Cardiac muscle cell (in vitro differentiated cells and primary cell): ENCODE measurements around the gene OR10H1. TPM values are rescaled to one million over a fixed set of nuclear protein-coding genes. Genes with fewer than 3 reads are reported as not detected.
"Not testable (repeated sequence)": the region's sequence is repeated elsewhere in the genome, so short reads cannot be mapped to it uniquely, and the experiment has no call there.

Experiments used
- DNase-seq, 2 donors: peaks; one replicate each; pipeline versions ENCODE4 v3.0.0 to v3.0.0-alpha.2; 2010 to 2017; ENCODE audit warnings: low read depth in 1 of 2, low spot score in 1 of 2
- H3K27ac ChIP-seq: fragments of 200-600 bp; sonication (generic); 2 replicates; pipeline ENCODE4 v1.5.1; 2016
- H3K27me3 ChIP-seq: fragments of 200-600 bp; sonication (generic); 2 replicates; pipeline ENCODE4 v1.6.0; 2016; ENCODE audit warnings: control low read depth
- H3K36me3 ChIP-seq: fragments of 200-600 bp; sonication (generic); 2 replicates; pipeline ENCODE4 v1.5.1; 2016; ENCODE audit warnings: control low read depth
- H3K4me1 ChIP-seq: fragments of 200-600 bp; sonication (generic); 2 replicates; pipeline ENCODE4 v1.8.1; 2017; ENCODE audit warnings: low read depth, mild to moderate bottlenecking, mixed run types
- H3K4me3 ChIP-seq: fragments of 200-600 bp; sonication (generic); 2 replicates; pipeline ENCODE4 v1.5.1; 2016; ENCODE audit warnings: mild to moderate bottlenecking
- H3K9me3 ChIP-seq: fragments of 200-600 bp; sonication (generic); 2 replicates; pipeline ENCODE4 v1.5.1; 2017; ENCODE audit warnings: low read depth, mild to moderate bottlenecking, control low read depth
- CTCF ChIP-seq: IDR thresholded peaks from 2 replicates; pipeline ENCODE4 v1.5.1; 2012; ENCODE audit warnings: low read depth, mild to moderate bottlenecking, low read length
- polyA plus RNA-seq: library from polyadenylated mRNA; unstranded; fragments of >200 nt; fragmentation: Nextera tagmentation; extraction: Ambion mirVana; gene quantifications from 2 replicates; pipeline ENCODE4 v1.2.1, GENCODE V29; 2016
- total RNA-seq: library from RNA; depleted of rRNA; stranded (reverse); fragments of >200 nt; gene quantifications from 2 replicates; pipeline ENCODE4 v1.2.3, GENCODE V29; 2016

OR10H1 gene
- total and polyA plus RNA-seq, 2 experiments from 2014 or later, result not detected

GRCh38 chr19:15780610-15781418, 34.6 kb downstream of the OR10H1 start:
- H3K9me3 ChIP-seq, result no peaks in the 10 kb centered on the region
- H3K4me1 ChIP-seq, result no peaks in the 10 kb centered on the region
- H3K27me3 ChIP-seq, result no peaks in the 10 kb centered on the region
- H3K27ac ChIP-seq, result no peak overlapping the region
- no peaks in the 10 kb centered on the region for H3K36me3 ChIP-seq
- no peak overlapping the region for H3K4me3 ChIP-seq
- no peak for TF ChIP-seq CTCF
- no peak for DNase-seq

GRCh38 chr19:15779756-15780476, 35.5 kb downstream of the OR10H1 start:
- no peaks in the 10 kb centered on the region for H3K9me3 ChIP-seq

GRCh38 chr19:15776991-15777970, 38.2 kb downstream of the OR10H1 start:
- DNase-seq, result no peak
- Histone ChIP-seq H3K27ac (no peak overlapping the region), H3K9me3 (no peaks in the 10 kb centered on the region), H3K4me3 (no peak overlapping the region), H3K4me1 (no peaks in the 10 kb centered on the region), H3K27me3 (no peaks in the 10 kb centered on the region), H3K36me3 (no peaks in the 10 kb centered on the region)
- TF ChIP-seq CTCF, result no peak

More at GRCh38 chr19:15779756-15780476, 35.5 kb downstream of the OR10H1 start:
- Histone ChIP-seq H3K36me3 (no peaks in the 10 kb centered on the region), H3K27me3 (no peaks in the 10 kb centered on the region), H3K4me1 (no peaks in the 10 kb centered on the region), H3K27ac (no peak overlapping the region), H3K4me3 (no peak overlapping the region)
- TF ChIP-seq CTCF, result no peak
- peak in 1 of 2 donors; percentile 60 for DNase-seq

GRCh38 chr19:15776264-15776663, 39.2 kb downstream of the OR10H1 start:
- no peak for DNase-seq
- Histone ChIP-seq H3K4me3 (no peak overlapping the region), H3K36me3 (no peaks in the 10 kb centered on the region), H3K4me1 (no peaks in the 10 kb centered on the region), H3K27ac (no peak overlapping the region), H3K27me3 (no peaks in the 10 kb centered on the region), H3K9me3 (no peaks in the 10 kb centered on the region)
- no peak for TF ChIP-seq CTCF

GRCh38 chr19:15775249-15775648, 40.2 kb downstream of the OR10H1 start:
- no peaks in the 10 kb centered on the region for H3K27me3 ChIP-seq
- no peak overlapping the region for H3K27ac ChIP-seq
- TF ChIP-seq CTCF, result no peak
- H3K36me3 ChIP-seq, result no peaks in the 10 kb centered on the region
- no peak for DNase-seq
- H3K4me1 ChIP-seq, result no peaks in the 10 kb centered on the region
- H3K4me3 ChIP-seq, result no peak overlapping the region
- no peaks in the 10 kb centered on the region for H3K9me3 ChIP-seq

GRCh38 chr19:15774159-15774558, 41.3 kb downstream of the OR10H1 start:
- not testable (repeated sequence) for H3K27ac ChIP-seq, H3K9me3 ChIP-seq, H3K4me3 ChIP-seq, H3K36me3 ChIP-seq, H3K27me3 ChIP-seq, H3K4me1 ChIP-seq, DNase-seq
